Fibroblast of skin of right biceps (primary cell): Measurements from ENCODE around the gene CINP.
A peak's percentile ranks its signal among the peaks of the same experiment; 100 is the strongest.
"Not testable (repeated sequence)": the region's sequence is repeated elsewhere in the genome, so short reads cannot be mapped to it uniquely, and the experiment has no call there.

Experiments
- DNase-seq: peaks from one replicate; pipeline ENCODE4 v3.0.0-alpha.2; 2013

The CINP gene

GRCh38 chr14:102352213-102352612 lies 10.5 kb downstream of the CINP start:
- DNase-seq, result no peak

- DNase-seq, result not testable (repeated sequence)
These were observed 11.1 kb downstream of the CINP start for GRCh38 chr14:102351593-102351992.

- DNase-seq, result no peak
These were observed 11.7 kb downstream of the CINP start for GRCh38 chr14:102351023-102351422.

- no peak for DNase-seq
These were observed 14.3 kb downstream of the CINP start for GRCh38 chr14:102348376-102348775.

- DNase-seq, result no peak
These were observed 16.0 kb downstream of the CINP start for GRCh38 chr14:102346645-102347044.

GRCh38 chr14:102345232-102345631 lies 17.5 kb downstream of the CINP start:
- no peak for DNase-seq

GRCh38 chr14:102344485-102344884 lies 18.2 kb downstream of the CINP start:
- DNase-seq, result no peak

GRCh38 chr14:102344084-102344483 lies 18.6 kb downstream of the CINP start:
- DNase-seq, result no peak

- no peak for DNase-seq
These were observed 20.5 kb downstream of the CINP start for GRCh38 chr14:102342238-102342637.

GRCh38 chr14:102341566-102341965 lies 21.1 kb downstream of the CINP start:
- no peak for DNase-seq

- DNase-seq, result no peak
These were observed 24.0 kb downstream of the CINP start for GRCh38 chr14:102338724-102339123.

GRCh38 chr14:102335163-102335562 lies 27.5 kb downstream of the CINP start:
- DNase-seq, result no peak

- DNase-seq, result no peak
These were observed 28.6 kb downstream of the CINP start for GRCh38 chr14:102333795-102334705.

- no peak for DNase-seq
These were observed 29.3 kb downstream of the CINP start for GRCh38 chr14:102333390-102333789.

GRCh38 chr14:102330806-102331205 lies 31.9 kb downstream of the CINP start:
- DNase-seq, result no peak

- DNase-seq, result not testable (repeated sequence)
These were observed 33.3 kb downstream of the CINP start for GRCh38 chr14:102329381-102329780.

GRCh38 chr14:102326583-102326982 lies 36.1 kb downstream of the CINP start:
- DNase-seq, result no peak

GRCh38 chr14:102325791-102326345 lies 36.8 kb downstream of the CINP start:
- no peak for DNase-seq

GRCh38 chr14:102323102-102323501 lies 39.6 kb downstream of the CINP start:
- peak; percentile 78 for DNase-seq

GRCh38 chr14:102321456-102322422 lies 41.0 kb downstream of the CINP start:
- no peak for DNase-seq

- DNase-seq, result no peak
These were observed 41.8 kb downstream of the CINP start for GRCh38 chr14:102320671-102321455.

- DNase-seq, result peak; percentile 48
These were observed 42.5 kb downstream of the CINP start for GRCh38 chr14:102320033-102320660.
